ENCODE data around the gene RIMBP3C. TPM values are rescaled to one million over a fixed set of nuclear protein-coding genes. Genes with fewer than 3 reads are reported as not detected.
A peak's percentile ranks its signal among the peaks of the same experiment; 100 is the strongest.
"Not testable (repeated sequence)": the region's sequence is repeated elsewhere in the genome, so short reads cannot be mapped to it uniquely, and the experiment has no call there.

RIMBP3C gene
- total RNA-seq, 2 donors from 2014 or later, result 0.34 to 1.2 TPM

GRCh38 chr22:21585389-21585788 lies 34.1 kb upstream of the RIMBP3C start:
- peaks cover 3% of the 10 kb centered on the region for H3K36me3 Mint-ChIP-seq (ENCODE audit: low read depth)
- DNase-seq, result no peak
- no peak overlapping the region for H3K27ac Mint-ChIP-seq
- no peaks in the 10 kb centered on the region for H3K27me3 Mint-ChIP-seq
- no peak for ATAC-seq
- H3K9me3 ChIP-seq (ENCODE audit: control insufficient read depth, low read length, poor library complexity, severe bottlenecking), result no peaks in the 10 kb centered on the region
- peak overlapping the region; percentile 51 for H3K4me3 Mint-ChIP-seq
- peaks cover 35% of the 10 kb centered on the region for H3K4me1 Mint-ChIP-seq

- H3K4me1 Mint-ChIP-seq, result peaks cover 37% of the 10 kb centered on the region
- H3K27ac Mint-ChIP-seq, result peak overlapping the region; percentile 88
- no peaks in the 10 kb centered on the region for H3K27me3 Mint-ChIP-seq
- peak overlapping the region; percentile 53 for H3K4me3 Mint-ChIP-seq
- peaks cover 3% of the 10 kb centered on the region for H3K36me3 Mint-ChIP-seq (ENCODE audit: low read depth)
- no peaks in the 10 kb centered on the region for H3K9me3 ChIP-seq (ENCODE audit: control insufficient read depth, low read length, poor library complexity, severe bottlenecking)
- DNase-seq (no peak), ATAC-seq (no peak)
Observed at GRCh38 chr22:21582801-21583740, 31.8 kb upstream of the RIMBP3C start.

- H3K4me3 Mint-ChIP-seq; H3K9me3 ChIP-seq (ENCODE audit: control insufficient read depth, low read length, poor library complexity, severe bottlenecking); ATAC-seq; H3K27me3 Mint-ChIP-seq; H3K36me3 Mint-ChIP-seq (ENCODE audit: low read depth); DNase-seq: not testable (repeated sequence)
- Mint-ChIP-seq H3K4me1 (peaks cover 37% of the 10 kb centered on the region), H3K27ac (peak overlapping the region; percentile 79)
Observed at GRCh38 chr22:21581009-21581713, 29.9 kb upstream of the RIMBP3C start.

GRCh38 chr22:21580623-21581007 lies 29.4 kb upstream of the RIMBP3C start:
- H3K27ac Mint-ChIP-seq, result peak overlapping the region; percentile 79
- not testable (repeated sequence) for H3K27me3 Mint-ChIP-seq

GRCh38 chr22:21579474-21579851 lies 28.2 kb upstream of the RIMBP3C start:
- peaks cover 35% of the 10 kb centered on the region for H3K4me1 Mint-ChIP-seq
- H3K27ac Mint-ChIP-seq, result peak overlapping the region; percentile 76
- H3K27me3 Mint-ChIP-seq, result no peaks in the 10 kb centered on the region
- no peaks in the 10 kb centered on the region for H3K36me3 Mint-ChIP-seq (ENCODE audit: low read depth)
- H3K9me3 ChIP-seq (ENCODE audit: control insufficient read depth, low read length, poor library complexity, severe bottlenecking), result no peaks in the 10 kb centered on the region
- no peak overlapping the region for H3K4me3 Mint-ChIP-seq
- DNase-seq, result no peak
- no peak for ATAC-seq

More at GRCh38 chr22:21580623-21581007, 29.4 kb upstream of the RIMBP3C start:
- ATAC-seq; H3K9me3 ChIP-seq (ENCODE audit: control insufficient read depth, low read length, poor library complexity, severe bottlenecking); H3K4me3 Mint-ChIP-seq; DNase-seq; H3K36me3 Mint-ChIP-seq (ENCODE audit: low read depth): not testable (repeated sequence)
- H3K4me1 Mint-ChIP-seq, result peaks cover 37% of the 10 kb centered on the region

GRCh38 chr22:21573750-21574494 lies 22.7 kb upstream of the RIMBP3C start:
- peak overlapping the region; percentile 41 for H3K4me3 Mint-ChIP-seq
- peak overlapping the region; percentile 81 for H3K27ac Mint-ChIP-seq
- peaks cover 51% of the 10 kb centered on the region for H3K4me1 Mint-ChIP-seq

GRCh38 chr22:21573293-21573734 lies 22.1 kb upstream of the RIMBP3C start:
- H3K27me3 Mint-ChIP-seq, result no peaks in the 10 kb centered on the region
- DNase-seq (no peak), ATAC-seq (no peak)
- H3K27ac Mint-ChIP-seq, result peak overlapping the region; percentile 81
- peaks cover 3% of the 10 kb centered on the region for H3K36me3 Mint-ChIP-seq (ENCODE audit: low read depth)
- peaks cover 51% of the 10 kb centered on the region for H3K4me1 Mint-ChIP-seq
- H3K9me3 ChIP-seq (ENCODE audit: control insufficient read depth, low read length, poor library complexity, severe bottlenecking), result no peaks in the 10 kb centered on the region
- H3K4me3 Mint-ChIP-seq, result peak overlapping the region; percentile 60

More at GRCh38 chr22:21573750-21574494, 22.7 kb upstream of the RIMBP3C start:
- no peak for ATAC-seq
- peaks cover 3% of the 10 kb centered on the region for H3K36me3 Mint-ChIP-seq (ENCODE audit: low read depth)
- no peak for DNase-seq
- no peaks in the 10 kb centered on the region for H3K9me3 ChIP-seq (ENCODE audit: control insufficient read depth, low read length, poor library complexity, severe bottlenecking)
- H3K27me3 Mint-ChIP-seq, result no peaks in the 10 kb centered on the region

- no peak for DNase-seq
- Mint-ChIP-seq H3K27ac (peak overlapping the region; percentile 45), H3K27me3 (no peaks in the 10 kb centered on the region), H3K4me1 (peaks cover 44% of the 10 kb centered on the region), H3K4me3 (peak overlapping the region; percentile 60), H3K36me3 (ENCODE audit: low read depth) (peaks cover 3% of the 10 kb centered on the region)
- H3K9me3 ChIP-seq (ENCODE audit: control insufficient read depth, low read length, poor library complexity, severe bottlenecking), result no peaks in the 10 kb centered on the region
- ATAC-seq, result no peak
Observed at GRCh38 chr22:21571679-21572078, 20.4 kb upstream of the RIMBP3C start.

- Mint-ChIP-seq H3K36me3 (ENCODE audit: low read depth) (peaks cover 3% of the 10 kb centered on the region), H3K4me1 (peaks cover 41% of the 10 kb centered on the region), H3K27ac (peak overlapping the region; percentile 94), H3K27me3 (no peaks in the 10 kb centered on the region), H3K4me3 (peak overlapping the region; percentile 90)
- DNase-seq (no peak), ATAC-seq (no peak)
- no peaks in the 10 kb centered on the region for H3K9me3 ChIP-seq (ENCODE audit: control insufficient read depth, low read length, poor library complexity, severe bottlenecking)
Observed at GRCh38 chr22:21570398-21570797, 19.1 kb upstream of the RIMBP3C start.

- no peak for ATAC-seq
- peaks cover 40% of the 10 kb centered on the region for H3K4me1 Mint-ChIP-seq
- H3K4me3 Mint-ChIP-seq, result peak overlapping the region; percentile 90
Observed at GRCh38 chr22:21569459-21570170, 18.4 kb upstream of the RIMBP3C start.

GRCh38 chr22:21569076-21569427 lies 17.8 kb upstream of the RIMBP3C start:
- H3K36me3 Mint-ChIP-seq (ENCODE audit: low read depth); ATAC-seq; H3K27me3 Mint-ChIP-seq; H3K9me3 ChIP-seq (ENCODE audit: control insufficient read depth, low read length, poor library complexity, severe bottlenecking); DNase-seq: not testable (repeated sequence)
- Mint-ChIP-seq H3K4me3 (peak overlapping the region; percentile 90), H3K4me1 (peaks cover 35% of the 10 kb centered on the region), H3K27ac (peak overlapping the region; percentile 94)

More at GRCh38 chr22:21569459-21570170, 18.4 kb upstream of the RIMBP3C start:
- no peaks in the 10 kb centered on the region for H3K9me3 ChIP-seq (ENCODE audit: control insufficient read depth, low read length, poor library complexity, severe bottlenecking)
- Mint-ChIP-seq H3K27me3 (no peaks in the 10 kb centered on the region), H3K27ac (peak overlapping the region; percentile 94), H3K36me3 (ENCODE audit: low read depth) (peaks cover 3% of the 10 kb centered on the region)
- no peak for DNase-seq

- H3K9me3 ChIP-seq (ENCODE audit: control insufficient read depth, low read length, poor library complexity, severe bottlenecking), result no peaks in the 10 kb centered on the region
- Mint-ChIP-seq H3K27ac (peak overlapping the region; percentile 94), H3K36me3 (ENCODE audit: low read depth) (peaks cover 3% of the 10 kb centered on the region), H3K4me1 (peaks cover 33% of the 10 kb centered on the region), H3K4me3 (peak overlapping the region; percentile 90), H3K27me3 (no peaks in the 10 kb centered on the region)
- DNase-seq, result peak in 1 of 3 donors; percentile 13
- ATAC-seq, result peak; percentile 44
Observed at GRCh38 chr22:21568347-21569075, 17.2 kb upstream of the RIMBP3C start.

Data from T-helper 17 cell (primary cell).